Naive B cell (primary cell): ENCODE data around the gene CES3. TPM values are rescaled to one million over a fixed set of nuclear protein-coding genes. Genes with fewer than 3 reads are reported as not detected.
"Not testable (repeated sequence)": the region's sequence is repeated elsewhere in the genome, so short reads cannot be mapped to it uniquely, and the experiment has no call there.

Experiments used
- ATAC-seq, 2 donors: fragments of 150-1000 bp; cut with Tn5 transposase; 2 replicates each; pipeline ENCODE4 v1.10.0; 2021; ENCODE audit warnings: low read depth in 2 of 2, mild to moderate bottlenecking in 2 of 2, moderate library complexity in 2 of 2
- DNase-seq: peaks from one replicate; pipeline ENCODE4 v3.0.0; 2022
- H3K27ac Mint-ChIP-seq, 6 donors: one replicate each; pipeline ENCODE4 v1.8.0; 2020 to 2022; ENCODE audit warnings: mild to moderate bottlenecking in 6 of 6, mixed read lengths in 6 of 6, moderate library complexity in 5 of 6, inconsistent platforms in 2 of 6
- H3K27me3 Mint-ChIP-seq, 3 donors: one replicate each; pipeline ENCODE4 v1.8.0; 2021 to 2022; ENCODE audit warnings: mixed read lengths in 3 of 3, mild to moderate bottlenecking in 1 of 3
- H3K36me3 Mint-ChIP-seq, 2 donors: one replicate each; pipeline ENCODE4 v1.8.0; 2020 to 2022; ENCODE audit warnings: mixed read lengths in 2 of 2, inconsistent platforms in 1 of 2, mild to moderate bottlenecking in 1 of 2
- H3K4me1 Mint-ChIP-seq, 3 donors: one replicate each; pipeline ENCODE4 v1.8.0; 2020 to 2022; ENCODE audit warnings: mixed read lengths in 3 of 3, inconsistent platforms in 1 of 3, mild to moderate bottlenecking in 1 of 3, moderate library complexity in 1 of 3
- H3K4me3 Mint-ChIP-seq, 8 donors: one replicate each; pipeline ENCODE4 v1.8.0; 2020 to 2022; ENCODE audit warnings: mild to moderate bottlenecking in 8 of 8, mixed read lengths in 8 of 8, moderate library complexity in 8 of 8, inconsistent platforms in 2 of 8
- H3K9me3 Mint-ChIP-seq, 7 donors: one replicate each; pipeline ENCODE4 v1.8.0; 2020 to 2022; ENCODE audit warnings: mixed read lengths in 7 of 7, mild to moderate bottlenecking in 5 of 7, inconsistent platforms in 2 of 7, moderate library complexity in 1 of 7
- polyA plus RNA-seq, 6 donors: library from polyadenylated mRNA; unstranded; fragments of 300-500 nt; fragmentation: Illumina TruSeq; gene quantifications; one replicate each; pipeline ENCODE4 v1.2.3, GENCODE V29; 2021; ENCODE audit warnings: low read depth in 6 of 6

Gene CES3
- polyA plus RNA-seq, 6 donors from 2014 or later, result 0.66 TPM; not detected in 5

DNA sequence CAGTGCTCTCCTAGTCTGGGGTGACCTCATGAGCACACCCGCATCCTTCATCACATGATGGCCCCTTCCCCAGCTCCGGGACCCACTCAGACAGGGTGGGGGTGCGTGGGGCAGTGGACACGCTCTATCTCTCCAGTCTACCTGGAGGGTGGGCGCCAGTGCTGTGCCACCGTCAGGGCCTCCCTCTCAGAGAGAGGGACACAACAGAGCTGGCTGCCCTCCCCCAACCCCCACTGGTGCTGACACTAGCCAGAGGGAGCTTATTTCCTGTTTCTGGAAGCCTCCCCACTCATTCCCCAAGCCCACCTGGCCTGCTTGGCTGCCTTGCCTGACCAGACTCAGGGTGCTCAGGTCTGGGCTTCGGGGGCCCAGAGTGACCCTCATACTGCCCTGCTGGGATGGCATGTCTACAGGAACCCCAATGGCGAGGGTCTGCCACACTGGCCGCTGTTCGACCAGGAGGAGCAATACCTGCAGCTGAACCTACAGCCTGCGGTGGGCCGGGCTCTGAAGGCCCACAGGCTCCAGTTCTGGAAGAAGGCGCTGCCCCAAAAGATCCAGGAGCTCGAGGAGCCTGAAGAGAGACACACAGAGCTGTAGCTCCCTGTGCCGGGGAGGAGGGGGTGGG lies 17.5 kb upstream of the CES3 start:
- DNase-seq (no peak), ATAC-seq (no peak)
- no peaks in the 10 kb centered on the region for H3K9me3 Mint-ChIP-seq
- no peak overlapping the region for H3K4me3 Mint-ChIP-seq
- H3K27me3 Mint-ChIP-seq, result peaks cover 5 to 11% (median 10%) of the 10 kb centered on the region in 3 donors
- no peak overlapping the region for H3K27ac Mint-ChIP-seq
- H3K4me1 Mint-ChIP-seq, result peaks cover 13 to 22% (median 19%) of the 10 kb centered on the region in 3 donors
- peaks cover 0 to 15% of the 10 kb centered on the region in 2 donors for H3K36me3 Mint-ChIP-seq

DNA sequence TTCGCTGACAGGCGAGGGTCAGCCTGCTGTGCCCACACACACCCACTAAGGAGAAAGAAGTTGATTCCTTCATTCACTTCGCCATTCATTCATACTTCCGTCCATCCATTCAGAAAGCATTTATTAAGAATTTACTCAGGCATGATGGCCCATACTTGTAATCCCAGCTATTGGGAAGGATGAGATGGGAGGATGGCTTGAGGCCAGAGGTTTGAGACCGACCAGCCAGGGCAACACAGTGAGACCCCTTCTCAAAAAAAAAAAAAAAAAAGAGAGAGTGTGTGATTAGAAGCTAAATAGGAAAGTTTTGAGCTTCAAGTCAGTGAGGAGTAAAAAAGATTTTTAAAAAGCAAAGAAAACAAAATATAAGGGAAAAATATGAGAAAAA lies 17.0 kb upstream of the CES3 start:
- Mint-ChIP-seq H3K27ac (no peak overlapping the region), H3K9me3 (no peaks in the 10 kb centered on the region), H3K4me1 (peaks cover 13 to 21% (median 20%) of the 10 kb centered on the region in 3 donors), H3K4me3 (no peak overlapping the region), H3K36me3 (peaks cover 0 to 15% of the 10 kb centered on the region in 2 donors), H3K27me3 (peaks cover 10 to 16% (median 11%) of the 10 kb centered on the region in 3 donors)
- ATAC-seq (no peak), DNase-seq (no peak)

DNA sequence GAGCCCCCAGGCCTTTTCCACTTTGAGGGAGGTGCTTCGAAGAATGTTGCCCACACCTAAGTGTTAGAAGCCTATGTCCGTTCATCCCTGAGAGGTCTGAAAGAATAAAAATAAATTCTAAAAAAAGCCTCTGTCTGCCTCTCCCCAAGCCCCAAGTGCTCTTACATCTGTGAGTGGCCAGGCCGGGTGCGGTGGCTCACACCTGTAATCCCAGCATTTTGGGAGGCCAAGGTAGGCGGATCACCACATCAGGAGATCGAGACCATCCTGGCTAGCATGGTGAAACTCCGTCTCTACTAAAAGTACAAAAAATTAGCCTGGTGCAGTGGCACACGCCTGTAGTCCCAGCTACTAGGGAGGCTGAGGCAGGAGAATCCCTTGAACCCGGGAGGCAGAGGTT lies 16.1 kb upstream of the CES3 start:
- H3K4me1 Mint-ChIP-seq, result peaks cover 13 to 21% (median 20%) of the 10 kb centered on the region in 3 donors
- H3K36me3 Mint-ChIP-seq, result peaks cover 0 to 15% of the 10 kb centered on the region in 2 donors
- not testable (repeated sequence) for H3K9me3 Mint-ChIP-seq, H3K27ac Mint-ChIP-seq, H3K4me3 Mint-ChIP-seq, DNase-seq, ATAC-seq
- H3K27me3 Mint-ChIP-seq, result peaks cover 16 to 26% (median 20%) of the 10 kb centered on the region in 3 donors

DNA sequence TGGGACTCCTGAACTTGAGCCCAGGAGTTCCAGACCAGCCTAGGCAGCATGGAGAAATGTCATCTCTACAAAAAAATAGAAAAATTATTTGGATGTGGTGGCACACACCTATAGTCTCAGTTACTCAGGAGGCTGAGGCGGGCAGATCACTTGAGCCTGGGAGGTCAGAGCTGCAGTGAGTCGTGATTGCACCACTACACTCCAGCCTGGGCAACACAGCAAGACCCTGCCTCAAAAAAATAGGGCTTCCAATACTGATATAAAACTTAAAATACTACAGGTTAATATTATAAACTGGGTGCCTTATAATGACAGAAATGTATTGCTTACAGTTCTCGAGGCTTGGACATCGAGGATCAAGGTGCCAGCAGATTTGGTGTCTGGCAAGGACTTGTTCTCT lies 15.1 kb upstream of the CES3 start:
- no peak overlapping the region for H3K4me3 Mint-ChIP-seq
- peaks cover 0 to 15% of the 10 kb centered on the region in 2 donors for H3K36me3 Mint-ChIP-seq
- ATAC-seq (no peak), DNase-seq (no peak)
- peaks cover 23 to 35% (median 23%) of the 10 kb centered on the region in 3 donors for H3K27me3 Mint-ChIP-seq
- peaks cover 13 to 21% (median 20%) of the 10 kb centered on the region in 3 donors for H3K4me1 Mint-ChIP-seq
- no peaks in the 10 kb centered on the region for H3K9me3 Mint-ChIP-seq
- no peak overlapping the region for H3K27ac Mint-ChIP-seq

DNA sequence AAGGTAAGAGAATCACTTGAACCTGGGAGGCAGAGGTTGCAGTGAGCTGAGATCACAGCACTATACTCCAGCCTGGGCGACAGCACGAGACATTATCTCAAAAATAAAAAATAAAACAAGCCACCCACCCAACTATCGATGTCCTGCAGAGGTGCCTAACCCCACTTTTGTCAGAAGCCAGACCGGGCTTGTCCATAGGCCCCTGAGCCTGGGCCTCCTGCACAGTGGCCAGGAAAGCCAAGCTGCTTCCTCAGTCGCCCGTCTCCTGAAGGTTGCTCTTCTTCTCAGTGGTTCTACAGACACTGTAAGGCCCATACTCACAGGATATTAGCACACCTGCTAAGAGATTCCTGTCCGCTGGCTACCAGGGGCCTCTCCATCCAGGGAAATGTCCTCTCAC lies 14.5 kb upstream of the CES3 start:
- Mint-ChIP-seq H3K4me1 (peaks cover 13 to 21% (median 20%) of the 10 kb centered on the region in 3 donors), H3K4me3 (no peak overlapping the region)

DNA sequence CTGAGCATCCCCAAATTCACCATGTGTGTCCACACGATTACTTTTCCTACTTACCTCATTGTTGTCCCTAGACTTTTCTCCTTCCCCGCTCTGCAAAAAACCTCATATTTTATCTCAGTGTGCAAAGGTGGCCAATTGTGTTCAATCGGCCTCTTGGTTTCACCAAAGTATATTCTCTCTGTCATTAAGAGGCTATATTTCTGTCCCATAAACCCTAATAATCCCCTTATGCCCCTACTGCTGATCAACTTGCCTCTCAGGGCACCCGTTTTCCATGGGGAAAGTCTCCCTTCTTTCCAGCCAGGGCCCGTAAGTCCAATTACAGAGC lies 14.1 kb upstream of the CES3 start:
- Mint-ChIP-seq H3K27me3 (peaks cover 32 to 45% (median 33%) of the 10 kb centered on the region in 3 donors), H3K36me3 (peaks cover 0 to 18% of the 10 kb centered on the region in 2 donors), H3K4me1 (peaks cover 13 to 21% (median 20%) of the 10 kb centered on the region in 3 donors), H3K9me3 (peaks cover 0 to 6% (median 0%) of the 10 kb centered on the region in 7 donors), H3K27ac (peak overlapping the region in 1 of 6 donors; percentile 87), H3K4me3 (peak overlapping the region in 6 of 8 donors; percentile 84 to 94 (median 89))
- no peak for ATAC-seq
- no peak for DNase-seq

More for the DNA sequence above, 14.5 kb upstream of the CES3 start:
- ATAC-seq (no peak), DNase-seq (no peak)
- peaks cover 0 to 19% of the 10 kb centered on the region in 2 donors for H3K36me3 Mint-ChIP-seq
- no peak overlapping the region for H3K27ac Mint-ChIP-seq
- peaks cover 0 to 4% (median 0%) of the 10 kb centered on the region in 7 donors for H3K9me3 Mint-ChIP-seq
- H3K27me3 Mint-ChIP-seq, result peaks cover 28 to 41% (median 29%) of the 10 kb centered on the region in 3 donors

DNA sequence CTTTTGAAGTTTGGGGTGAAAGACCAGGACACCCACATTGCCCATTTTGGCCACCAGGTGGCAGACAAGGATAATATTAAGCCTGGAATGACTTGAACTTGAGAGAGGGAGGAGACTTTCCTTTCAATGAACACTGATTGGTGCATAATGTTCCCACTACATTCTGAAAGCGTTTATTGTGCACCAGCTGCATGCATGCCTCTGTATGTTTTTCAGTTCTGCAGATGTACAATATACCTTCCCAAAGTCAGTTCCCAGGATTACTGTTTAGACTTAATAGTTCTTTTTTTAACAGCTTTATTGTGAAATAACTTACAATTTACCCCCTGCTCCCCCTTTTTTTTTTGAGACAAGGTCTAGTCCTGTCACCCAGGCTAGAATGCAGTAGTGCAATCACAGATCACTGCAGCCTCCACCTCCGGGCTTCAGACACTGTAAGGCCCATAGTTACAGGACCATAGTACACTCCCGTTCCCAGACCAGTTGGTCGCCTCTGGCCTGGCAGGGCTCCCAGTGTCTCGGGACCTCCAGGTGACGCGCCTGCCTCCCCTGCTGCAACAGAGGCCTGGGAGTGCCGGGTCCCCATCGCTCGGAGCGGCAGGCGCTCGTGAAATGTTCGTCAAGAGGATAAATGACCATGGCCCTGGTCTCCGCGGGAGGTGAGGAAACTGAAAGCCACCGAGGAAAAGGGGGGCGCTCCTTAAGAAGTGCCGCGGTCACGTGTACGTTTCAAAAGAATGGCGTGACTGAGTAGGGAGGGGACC lies 13.6 kb upstream of the CES3 start:
- H3K4me1 Mint-ChIP-seq, result peaks cover 13 to 21% (median 20%) of the 10 kb centered on the region in 3 donors
- DNase-seq (peak; percentile 76), ATAC-seq (peak; percentile 87 to 93)
- peak overlapping the region; percentile 84 to 94 (median 89) for H3K4me3 Mint-ChIP-seq
- H3K27me3 Mint-ChIP-seq, result peaks cover 33 to 48% (median 34%) of the 10 kb centered on the region in 3 donors
- peak overlapping the region in 2 of 6 donors; percentile 87 to 89 for H3K27ac Mint-ChIP-seq
- peaks cover 0 to 14% of the 10 kb centered on the region in 2 donors for H3K36me3 Mint-ChIP-seq
- peaks cover 0 to 6% (median 0%) of the 10 kb centered on the region in 7 donors for H3K9me3 Mint-ChIP-seq

DNA sequence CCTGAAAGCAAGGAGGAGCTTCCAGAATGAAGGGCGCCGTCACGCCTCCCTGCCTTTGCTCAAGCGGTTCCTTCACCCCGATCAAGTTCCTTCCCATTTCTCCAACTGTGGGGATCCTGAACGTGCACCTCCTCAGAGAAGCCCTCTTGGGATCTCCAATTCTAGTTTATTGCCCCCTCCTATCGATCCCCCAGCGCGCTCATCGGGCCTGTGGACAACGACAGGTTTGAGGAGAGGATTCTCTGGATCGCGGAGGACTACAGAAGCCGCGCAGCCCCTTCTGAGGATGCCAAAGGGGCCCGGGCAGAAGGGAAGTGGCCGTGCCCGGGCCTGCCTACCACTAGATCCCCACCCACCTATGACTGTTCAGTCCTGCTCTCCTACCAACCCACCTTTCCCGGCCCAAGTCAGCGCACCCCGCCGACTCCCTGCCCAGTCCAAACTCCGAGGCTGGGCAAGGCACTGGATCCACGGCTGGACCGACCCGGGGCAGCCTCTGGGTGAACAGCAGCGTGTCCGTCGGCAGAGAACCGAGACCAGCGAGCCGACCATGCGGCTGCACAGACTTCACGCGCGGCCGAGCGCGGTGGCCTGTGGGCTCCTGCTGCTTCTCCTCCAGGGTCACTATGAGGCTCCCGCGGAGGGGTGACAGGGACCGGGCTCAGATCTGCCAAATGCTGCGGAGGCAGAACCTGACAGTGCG lies 12.8 kb upstream of the CES3 start:
- DNase-seq, result no peak
- Mint-ChIP-seq H3K4me1 (peaks cover 13 to 21% (median 20%) of the 10 kb centered on the region in 3 donors), H3K9me3 (peaks cover 0 to 6% (median 0%) of the 10 kb centered on the region in 7 donors), H3K36me3 (peaks cover 0 to 7% of the 10 kb centered on the region in 2 donors), H3K4me3 (peak overlapping the region; percentile 84 to 94 (median 89)), H3K27me3 (peaks cover 38 to 56% (median 42%) of the 10 kb centered on the region in 3 donors), H3K27ac (peak overlapping the region in 2 of 6 donors; percentile 60 to 89)
- peak in 1 of 2 donors; percentile 11 for ATAC-seq

DNA sequence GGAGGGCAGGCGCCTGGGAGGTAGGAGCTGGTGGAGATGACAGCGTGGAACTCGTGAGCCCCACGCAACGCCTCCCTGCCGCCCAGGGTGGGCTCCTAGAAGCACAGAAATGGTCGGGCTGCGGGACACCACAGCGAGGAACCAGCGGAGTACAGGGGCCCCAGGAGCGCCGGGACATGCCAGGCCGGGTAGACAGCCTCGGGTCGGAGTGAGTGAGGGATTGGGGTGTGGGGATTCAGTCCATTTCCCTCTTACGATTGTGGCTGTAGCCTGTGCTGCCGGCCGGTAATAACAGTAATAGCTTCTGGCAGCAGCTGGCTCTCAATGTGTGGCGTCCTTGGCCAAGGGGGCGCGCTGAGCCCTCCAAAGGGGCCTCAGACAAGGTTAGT lies 12.2 kb upstream of the CES3 start:
- peaks cover 40 to 57% (median 46%) of the 10 kb centered on the region in 3 donors for H3K27me3 Mint-ChIP-seq
- ATAC-seq, result peak in 1 of 2 donors; percentile 4
- no peak for DNase-seq
- H3K27ac Mint-ChIP-seq, result no peak overlapping the region
- peaks cover 13 to 21% (median 20%) of the 10 kb centered on the region in 3 donors for H3K4me1 Mint-ChIP-seq
- peak overlapping the region; percentile 84 to 94 (median 89) for H3K4me3 Mint-ChIP-seq
- H3K36me3 Mint-ChIP-seq, result peaks cover 0 to 7% of the 10 kb centered on the region in 2 donors
- peaks cover 0 to 6% (median 0%) of the 10 kb centered on the region in 7 donors for H3K9me3 Mint-ChIP-seq

DNA sequence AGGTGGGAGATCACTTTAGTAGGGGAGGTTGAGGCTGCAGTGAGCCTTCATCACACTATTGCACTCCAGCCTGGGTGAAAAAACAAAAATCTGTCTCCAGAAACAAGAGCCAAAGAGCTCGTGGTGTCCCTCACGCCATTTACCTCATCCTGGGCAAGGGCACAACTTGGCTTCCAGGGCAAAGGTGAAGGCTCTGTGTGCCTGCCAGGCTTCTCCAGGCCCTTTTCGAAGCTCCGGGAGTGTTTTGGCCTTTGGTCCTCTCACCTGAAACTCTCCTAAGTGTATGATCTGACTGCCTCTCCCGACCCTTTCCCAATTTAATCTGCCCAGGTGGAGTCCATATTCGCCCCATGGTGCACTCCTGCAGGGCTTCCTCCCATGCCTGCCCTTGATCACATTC lies 11.6 kb upstream of the CES3 start:
- no peak overlapping the region for H3K27ac Mint-ChIP-seq
- peaks cover 0 to 7% of the 10 kb centered on the region in 2 donors for H3K36me3 Mint-ChIP-seq
- ATAC-seq (no peak), DNase-seq (no peak)
- peaks cover 44 to 62% (median 51%) of the 10 kb centered on the region in 3 donors for H3K27me3 Mint-ChIP-seq
- peaks cover 17 to 21% (median 20%) of the 10 kb centered on the region in 3 donors for H3K4me1 Mint-ChIP-seq
- H3K9me3 Mint-ChIP-seq, result peaks cover 0 to 6% (median 0%) of the 10 kb centered on the region in 7 donors
- H3K4me3 Mint-ChIP-seq, result peak overlapping the region in 7 of 8 donors; percentile 34 to 94 (median 56)

DNA sequence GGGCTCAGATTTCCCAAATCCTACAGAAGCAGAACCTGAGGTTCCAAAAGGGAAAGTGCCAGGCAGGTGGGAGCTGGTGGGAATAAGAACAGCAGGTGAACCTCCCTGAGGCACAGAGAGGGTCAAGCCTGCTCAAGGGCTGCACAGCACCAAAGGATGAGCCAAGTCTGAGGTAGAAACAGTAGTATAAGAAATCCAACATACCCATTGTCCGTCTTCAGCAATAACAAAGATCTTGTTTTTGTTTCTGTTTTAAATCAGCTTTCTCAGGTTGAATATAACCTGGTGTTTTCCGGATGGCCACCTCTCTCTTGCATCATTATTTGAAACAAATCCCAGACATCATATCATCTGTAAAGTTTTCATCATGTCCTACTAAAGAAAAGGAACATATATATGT lies 10.6 kb upstream of the CES3 start:
- Mint-ChIP-seq H3K4me1 (peaks cover 17 to 21% (median 20%) of the 10 kb centered on the region in 3 donors), H3K27ac (no peak overlapping the region), H3K9me3 (peaks cover 0 to 6% (median 0%) of the 10 kb centered on the region in 7 donors), H3K4me3 (peak overlapping the region in 3 of 8 donors; percentile 4 to 26 (median 9)), H3K36me3 (peaks cover 0 to 7% of the 10 kb centered on the region in 2 donors), H3K27me3 (peaks cover 44 to 62% (median 51%) of the 10 kb centered on the region in 3 donors)
- no peak for DNase-seq
- ATAC-seq, result no peak

DNA sequence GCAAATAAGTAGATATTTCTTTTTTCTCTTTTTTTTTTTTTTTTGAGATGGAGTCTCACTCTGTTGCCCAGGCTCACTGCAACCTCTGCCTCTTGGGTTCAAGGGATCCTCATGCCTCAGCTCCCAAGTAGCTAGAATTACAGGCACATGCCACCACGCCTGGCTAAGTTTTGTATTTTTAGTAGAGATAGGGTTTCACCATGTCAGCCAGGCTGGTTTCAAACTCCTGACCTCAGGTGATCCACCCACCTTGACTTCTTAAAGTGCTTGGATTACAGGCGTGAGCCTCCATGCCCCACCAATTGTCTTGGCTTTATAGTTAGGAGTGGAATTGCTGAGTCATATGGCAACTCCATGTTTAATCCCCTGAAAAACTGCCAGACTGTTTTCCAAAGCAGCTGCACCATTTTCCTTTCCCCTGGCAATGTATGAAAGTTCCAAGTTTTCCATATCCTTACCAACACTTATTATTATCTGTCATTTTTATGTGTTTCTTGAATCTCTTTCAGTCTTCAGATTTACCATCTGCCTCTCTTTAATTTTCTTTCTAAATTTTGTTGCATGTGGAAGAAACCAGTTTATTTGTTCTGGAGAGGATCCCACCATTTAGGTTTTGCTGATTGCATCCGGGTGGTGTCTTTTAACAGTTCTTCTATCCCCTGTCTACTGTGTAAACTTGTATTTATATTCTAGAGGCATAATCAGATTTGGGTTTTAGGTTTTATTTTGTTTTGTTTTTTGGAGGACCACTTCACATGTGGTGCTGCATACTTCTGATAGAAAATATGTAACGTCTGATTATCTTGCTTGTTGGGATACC lies 9.9 kb upstream of the CES3 start:
- DNase-seq (no peak), ATAC-seq (no peak)
- Mint-ChIP-seq H3K27ac (no peak overlapping the region), H3K9me3 (peaks cover 0 to 6% (median 0%) of the 10 kb centered on the region in 7 donors), H3K27me3 (peaks cover 44 to 62% (median 51%) of the 10 kb centered on the region in 3 donors), H3K4me1 (peaks cover 17 to 21% (median 20%) of the 10 kb centered on the region in 3 donors), H3K36me3 (peaks cover 0 to 7% of the 10 kb centered on the region in 2 donors), H3K4me3 (peak overlapping the region in 1 of 8 donors; percentile 13)
